Tongue (tissue), 1 donor: Measurements from ENCODE around the gene POT1. TPM values are rescaled to one million over a fixed set of nuclear protein-coding genes. Genes with fewer than 3 reads are reported as not detected.

Source experiments
- total RNA-seq: library from RNA; depleted of rRNA; stranded (reverse); fragments of >200 nt; gene quantifications from one replicate; pipeline ENCODE4 v1.2.3, GENCODE V29; 2014

POT1 gene
- total RNA-seq, 1 donor from 2014 or later: 53.5 TPM

Other genes starting within 250 kb of the POT1 start
- gene GPR37, start 164.0 kb downstream of the POT1 start, total RNA-seq: 4.6 TPM